Measurements from ENCODE around the gene DSG2.
"Not testable (repeated sequence)": the region's sequence is repeated elsewhere in the genome, so short reads cannot be mapped to it uniquely, and the experiment has no call there.

DSG2 gene

DNA sequence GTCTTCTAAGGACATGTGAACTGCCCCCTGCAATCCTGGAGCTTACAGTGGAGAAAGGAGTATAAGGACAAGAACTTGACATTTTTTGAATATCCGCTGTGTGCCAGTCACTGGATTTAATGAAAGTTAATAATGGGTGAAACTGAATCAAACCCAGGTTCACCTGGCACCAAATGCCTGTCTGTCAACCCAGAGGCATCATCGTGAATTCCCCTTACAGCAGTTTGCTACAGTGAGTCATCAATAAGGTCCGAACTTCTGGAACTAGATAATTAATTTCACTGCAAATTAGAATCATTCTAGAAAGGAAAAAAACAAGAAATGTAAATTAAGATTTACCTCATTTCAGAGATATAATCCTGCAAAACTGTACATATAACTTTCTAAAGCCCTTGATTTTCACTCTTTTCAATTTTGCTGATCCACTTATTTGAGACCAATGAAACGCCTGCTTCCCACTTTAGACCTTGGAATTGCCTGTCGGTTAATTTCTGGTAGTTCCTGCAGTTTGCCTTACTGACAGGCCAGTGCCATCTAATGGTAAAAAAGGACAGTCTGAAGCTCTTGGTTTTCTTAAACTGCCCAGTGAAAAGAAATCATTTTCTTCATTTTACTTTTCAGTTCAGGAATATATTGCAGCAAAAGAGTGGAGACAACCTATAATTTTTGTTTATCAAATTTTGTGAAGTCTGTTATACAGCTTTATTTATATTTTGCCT lies 8.2 kb downstream of the DSG2 start:
- Histone ChIP-seq H3K4me3 (ENCODE audit: low read length) (no peak overlapping the region), H3K9me3 (ENCODE audit: low read length) (no peaks in the 10 kb centered on the region), H3K4me1 (ENCODE audit: insufficient read depth, low read length) (no peaks in the 10 kb centered on the region), H3K27me3 (ENCODE audit: insufficient read depth, low read length) (peaks cover 5% of the 10 kb centered on the region), H2AFZ (ENCODE audit: low read depth, low read length) (no peak overlapping the region), H3K36me3 (ENCODE audit: insufficient read depth, low read length) (no peaks in the 10 kb centered on the region)

GRCh38 chr18:31507124-31507523 lies 9.1 kb downstream of the DSG2 start:
- not testable (repeated sequence) for H3K4me1 ChIP-seq (ENCODE audit: insufficient read depth, low read length); H3K4me3 ChIP-seq (ENCODE audit: low read length); H3K9me3 ChIP-seq (ENCODE audit: low read length); H3K36me3 ChIP-seq (ENCODE audit: insufficient read depth, low read length); H2AFZ ChIP-seq (ENCODE audit: low read depth, low read length); H3K27me3 ChIP-seq (ENCODE audit: insufficient read depth, low read length)

GRCh38 chr18:31508781-31509180 lies 10.8 kb downstream of the DSG2 start:
- H3K4me3 ChIP-seq (ENCODE audit: low read length) = no peak overlapping the region
- H3K4me1 ChIP-seq (ENCODE audit: insufficient read depth, low read length) = no peaks in the 10 kb centered on the region
- peaks cover 5% of the 10 kb centered on the region for H3K27me3 ChIP-seq (ENCODE audit: insufficient read depth, low read length)
- no peaks in the 10 kb centered on the region for H3K9me3 ChIP-seq (ENCODE audit: low read length)
- H2AFZ ChIP-seq (ENCODE audit: low read depth, low read length) = no peak overlapping the region
- H3K36me3 ChIP-seq (ENCODE audit: insufficient read depth, low read length) = no peaks in the 10 kb centered on the region

- Histone ChIP-seq H3K4me1 (ENCODE audit: insufficient read depth, low read length) (no peaks in the 10 kb centered on the region), H2AFZ (ENCODE audit: low read depth, low read length) (no peak overlapping the region), H3K27me3 (ENCODE audit: insufficient read depth, low read length) (peaks cover 2% of the 10 kb centered on the region), H3K36me3 (ENCODE audit: insufficient read depth, low read length) (no peaks in the 10 kb centered on the region), H3K9me3 (ENCODE audit: low read length) (no peaks in the 10 kb centered on the region), H3K4me3 (ENCODE audit: low read length) (no peak overlapping the region)
Observed at GRCh38 chr18:31509571-31509970, 11.6 kb downstream of the DSG2 start.

DNA sequence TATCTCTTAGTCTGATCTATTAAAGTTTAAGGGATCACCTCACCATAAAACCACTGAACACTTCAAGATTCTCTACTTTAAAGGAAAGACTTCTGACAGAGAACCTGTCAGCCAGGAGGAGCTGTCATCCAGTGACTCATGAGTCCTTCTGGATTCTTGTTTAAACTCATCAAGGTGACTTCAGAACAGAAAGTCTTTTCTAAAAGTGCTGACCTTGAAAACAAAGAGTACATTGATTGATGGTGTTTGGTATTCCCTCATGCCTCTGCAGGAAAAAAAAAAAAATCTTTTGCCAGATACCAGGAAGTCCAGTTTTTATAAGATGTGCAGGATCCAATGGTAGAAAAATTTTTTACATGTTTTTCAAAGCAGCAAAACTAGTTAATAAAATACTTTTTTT lies 12.3 kb downstream of the DSG2 start:
- Histone ChIP-seq H3K36me3 (ENCODE audit: insufficient read depth, low read length) (no peaks in the 10 kb centered on the region), H3K4me3 (ENCODE audit: low read length) (no peak overlapping the region), H2AFZ (ENCODE audit: low read depth, low read length) (no peak overlapping the region), H3K4me1 (ENCODE audit: insufficient read depth, low read length) (no peaks in the 10 kb centered on the region), H3K27me3 (ENCODE audit: insufficient read depth, low read length) (peaks cover 2% of the 10 kb centered on the region), H3K9me3 (ENCODE audit: low read length) (no peaks in the 10 kb centered on the region)

DNA sequence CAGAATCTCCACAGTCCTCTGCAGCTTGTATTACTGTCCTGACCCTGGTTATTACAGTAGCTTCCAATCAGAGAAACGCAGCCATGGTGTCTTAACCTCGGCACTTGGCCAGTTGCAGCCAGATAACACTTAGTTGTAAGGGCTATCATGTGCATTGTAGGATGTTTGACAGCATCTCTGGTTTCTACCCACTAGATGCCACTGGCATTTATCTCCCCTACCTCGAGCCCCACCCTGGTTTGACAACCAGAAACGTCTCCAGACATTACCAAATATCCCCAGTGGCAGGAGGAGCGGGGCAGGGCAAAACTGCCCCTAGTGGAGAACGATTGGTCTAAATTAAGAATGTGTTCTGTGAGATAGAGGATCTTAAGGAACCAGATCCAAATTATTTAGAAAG lies 13.1 kb downstream of the DSG2 start:
- Histone ChIP-seq H3K27me3 (ENCODE audit: insufficient read depth, low read length) (peaks cover 2% of the 10 kb centered on the region), H3K4me1 (ENCODE audit: insufficient read depth, low read length) (no peaks in the 10 kb centered on the region), H3K9me3 (ENCODE audit: low read length) (no peaks in the 10 kb centered on the region), H3K36me3 (ENCODE audit: insufficient read depth, low read length) (no peaks in the 10 kb centered on the region), H3K4me3 (ENCODE audit: low read length) (no peak overlapping the region), H2AFZ (ENCODE audit: low read depth, low read length) (no peak overlapping the region)

- H3K27me3 ChIP-seq (ENCODE audit: insufficient read depth, low read length) = peaks cover 2% of the 10 kb centered on the region
- H3K4me3 ChIP-seq (ENCODE audit: low read length) = no peak overlapping the region
- no peaks in the 10 kb centered on the region for H3K9me3 ChIP-seq (ENCODE audit: low read length)
- H3K36me3 ChIP-seq (ENCODE audit: insufficient read depth, low read length) = no peaks in the 10 kb centered on the region
- H3K4me1 ChIP-seq (ENCODE audit: insufficient read depth, low read length) = peaks cover 4% of the 10 kb centered on the region
- H2AFZ ChIP-seq (ENCODE audit: low read depth, low read length) = no peak overlapping the region
Observed at GRCh38 chr18:31512203-31512764, 14.3 kb downstream of the DSG2 start.

- H3K4me1 ChIP-seq (ENCODE audit: insufficient read depth, low read length) = peaks cover 4% of the 10 kb centered on the region
- peaks cover 2% of the 10 kb centered on the region for H3K27me3 ChIP-seq (ENCODE audit: insufficient read depth, low read length)
- no peaks in the 10 kb centered on the region for H3K36me3 ChIP-seq (ENCODE audit: insufficient read depth, low read length)
- no peaks in the 10 kb centered on the region for H3K9me3 ChIP-seq (ENCODE audit: low read length)
- no peak overlapping the region for H3K4me3 ChIP-seq (ENCODE audit: low read length)
- H2AFZ ChIP-seq (ENCODE audit: low read depth, low read length) = no peak overlapping the region
Observed at GRCh38 chr18:31513189-31513935, 15.4 kb downstream of the DSG2 start.

DNA sequence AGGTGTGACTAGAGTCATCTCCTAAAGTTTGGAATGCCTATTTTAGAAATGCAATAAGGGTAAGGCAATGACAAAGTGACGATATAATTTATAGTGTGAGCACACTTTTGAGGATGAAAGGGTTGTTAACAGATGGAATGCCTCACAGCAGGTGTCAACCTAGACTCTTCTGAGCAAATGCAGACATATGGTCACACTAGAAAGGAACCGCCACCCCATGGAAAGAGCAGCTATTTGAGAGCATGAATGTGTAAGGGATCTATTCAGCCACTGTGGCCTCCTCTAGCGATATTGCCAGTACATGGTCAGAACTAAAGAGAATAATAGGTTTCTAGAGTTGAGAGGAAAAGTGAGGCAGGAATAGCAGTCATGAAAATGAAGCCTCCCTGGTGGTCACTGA lies 18.5 kb downstream of the DSG2 start:
- no peak overlapping the region for H2AFZ ChIP-seq (ENCODE audit: low read depth, low read length)
- H3K9me3 ChIP-seq (ENCODE audit: low read length) = no peaks in the 10 kb centered on the region
- no peak overlapping the region for H3K4me3 ChIP-seq (ENCODE audit: low read length)
- H3K27me3 ChIP-seq (ENCODE audit: insufficient read depth, low read length) = no peaks in the 10 kb centered on the region
- H3K4me1 ChIP-seq (ENCODE audit: insufficient read depth, low read length) = peaks cover 4% of the 10 kb centered on the region
- H3K36me3 ChIP-seq (ENCODE audit: insufficient read depth, low read length) = no peaks in the 10 kb centered on the region

DNA sequence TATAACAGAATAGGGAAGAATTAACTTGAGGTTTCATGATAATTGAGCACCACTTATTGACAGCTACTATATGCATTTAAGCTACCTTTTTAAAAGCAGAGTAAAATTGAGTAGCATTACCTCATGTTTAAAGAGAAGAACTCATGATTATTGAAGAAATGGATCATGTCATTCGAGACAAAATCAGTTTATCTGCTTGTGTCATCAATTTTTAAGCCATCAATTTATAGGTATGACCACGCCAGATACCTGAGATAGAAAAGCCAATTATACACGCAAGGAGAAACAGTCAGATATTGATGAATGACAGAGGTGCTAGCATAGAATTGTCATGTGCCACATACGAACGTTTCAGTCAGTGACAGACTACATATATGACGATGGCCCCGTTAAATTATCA lies 28.4 kb downstream of the DSG2 start:
- H2AFZ ChIP-seq (ENCODE audit: low read depth, low read length) = no peak overlapping the region
- H3K27me3 ChIP-seq (ENCODE audit: insufficient read depth, low read length) = no peaks in the 10 kb centered on the region
- H3K4me3 ChIP-seq (ENCODE audit: low read length) = no peak overlapping the region
- H3K9me3 ChIP-seq (ENCODE audit: low read length) = no peaks in the 10 kb centered on the region
- H3K36me3 ChIP-seq (ENCODE audit: insufficient read depth, low read length) = no peaks in the 10 kb centered on the region
- no peaks in the 10 kb centered on the region for H3K4me1 ChIP-seq (ENCODE audit: insufficient read depth, low read length)

- Histone ChIP-seq H3K4me3 (ENCODE audit: low read length) (no peak overlapping the region), H3K9me3 (ENCODE audit: low read length) (no peaks in the 10 kb centered on the region), H3K27me3 (ENCODE audit: insufficient read depth, low read length) (no peaks in the 10 kb centered on the region), H3K36me3 (ENCODE audit: insufficient read depth, low read length) (no peaks in the 10 kb centered on the region), H3K4me1 (ENCODE audit: insufficient read depth, low read length) (no peaks in the 10 kb centered on the region), H2AFZ (ENCODE audit: low read depth, low read length) (no peak overlapping the region)
Observed at GRCh38 chr18:31533236-31533635, 35.3 kb downstream of the DSG2 start.

DNA sequence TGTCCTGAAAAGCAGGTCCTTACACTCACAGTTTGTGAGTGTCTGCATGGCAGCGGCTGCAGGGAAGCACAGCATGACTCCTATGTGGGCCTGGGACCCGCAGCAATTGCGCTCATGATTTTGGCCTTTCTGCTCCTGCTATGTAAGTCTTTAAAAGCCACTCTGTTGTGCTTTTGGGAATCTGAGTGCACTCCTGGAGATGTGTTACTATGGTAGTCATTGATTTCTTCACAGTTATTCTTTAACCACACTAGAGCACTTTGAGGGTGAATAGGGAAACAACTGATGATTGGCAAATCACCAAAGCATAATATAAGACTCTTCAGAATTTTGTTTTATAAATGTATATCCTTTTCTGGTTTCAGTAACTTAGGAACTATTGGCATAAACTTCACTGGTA lies 40.9 kb downstream of the DSG2 start:
- Histone ChIP-seq H2AFZ (ENCODE audit: low read depth, low read length) (no peak overlapping the region), H3K27me3 (ENCODE audit: insufficient read depth, low read length) (no peaks in the 10 kb centered on the region), H3K9me3 (ENCODE audit: low read length) (no peaks in the 10 kb centered on the region), H3K4me1 (ENCODE audit: insufficient read depth, low read length) (no peaks in the 10 kb centered on the region), H3K36me3 (ENCODE audit: insufficient read depth, low read length) (no peaks in the 10 kb centered on the region), H3K4me3 (ENCODE audit: low read length) (no peak overlapping the region)

GRCh38 chr18:31546476-31546875 lies 48.5 kb downstream of the DSG2 start:
- H2AFZ ChIP-seq (ENCODE audit: low read depth, low read length) = no peak overlapping the region
- H3K36me3 ChIP-seq (ENCODE audit: insufficient read depth, low read length) = no peaks in the 10 kb centered on the region
- H3K4me3 ChIP-seq (ENCODE audit: low read length) = no peak overlapping the region
- no peaks in the 10 kb centered on the region for H3K27me3 ChIP-seq (ENCODE audit: insufficient read depth, low read length)
- H3K9me3 ChIP-seq (ENCODE audit: low read length) = no peaks in the 10 kb centered on the region
- no peaks in the 10 kb centered on the region for H3K4me1 ChIP-seq (ENCODE audit: insufficient read depth, low read length)

Data from neuron (in vitro differentiated cells).